HUDEP-2 (cell line): ENCODE data around the gene ACOT11.

Experiments used
- DNase-seq, 76 experiments: peaks; one replicate each; lab custom pipeline; 2025; ENCODE audit not compliant: unreplicated experiment in 76 of 76; lab: John Stamatoyannopoulos, UW

Gene ACOT11

GRCh38 chr1:54583871-54584270 lies 35.8 kb downstream of the ACOT11 start:
- DNase-seq: no peak

- DNase-seq: no peak
Observed at GRCh38 chr1:54584575-54584974, 36.5 kb downstream of the ACOT11 start.

- no peak for DNase-seq
Observed at GRCh38 chr1:54585181-54586066, 37.4 kb downstream of the ACOT11 start.

GRCh38 chr1:54588377-54588776 lies 40.3 kb downstream of the ACOT11 start:
- DNase-seq: no peak

GRCh38 chr1:54591127-54591756 lies 43.2 kb downstream of the ACOT11 start:
- DNase-seq: no peak

GRCh38 chr1:54593571-54594160 lies 45.6 kb downstream of the ACOT11 start:
- no peak for DNase-seq

- DNase-seq: no peak
Observed at GRCh38 chr1:54594463-54594862, 46.4 kb downstream of the ACOT11 start.

GRCh38 chr1:54595956-54596498 lies 48.0 kb downstream of the ACOT11 start:
- DNase-seq: no peak

GRCh38 chr1:54596756-54597155 lies 48.7 kb downstream of the ACOT11 start:
- DNase-seq: no peak

GRCh38 chr1:54597455-54598030 lies 49.5 kb downstream of the ACOT11 start:
- no peak for DNase-seq

GRCh38 chr1:54599211-54599823 lies 51.3 kb downstream of the ACOT11 start:
- DNase-seq: no peak

- no peak for DNase-seq
Observed at GRCh38 chr1:54600947-54601721, 53.1 kb downstream of the ACOT11 start.

- DNase-seq: no peak
Observed at GRCh38 chr1:54601730-54602129, 53.7 kb downstream of the ACOT11 start.

- no peak for DNase-seq
Observed at GRCh38 chr1:54602554-54602953, 54.5 kb downstream of the ACOT11 start.

- DNase-seq: no peak
Observed at GRCh38 chr1:54603241-54603640, 55.2 kb downstream of the ACOT11 start.

- DNase-seq: no peak
Observed at GRCh38 chr1:54604051-54604450, 56.0 kb downstream of the ACOT11 start.

GRCh38 chr1:54604572-54605370 lies 56.7 kb downstream of the ACOT11 start:
- no peak for DNase-seq

GRCh38 chr1:54606096-54606989 lies 58.3 kb downstream of the ACOT11 start:
- no peak for DNase-seq
